ENCODE data around the gene ACSF3. TPM values are rescaled to one million over a fixed set of nuclear protein-coding genes. Genes with fewer than 3 reads are reported as not detected.
A peak's percentile ranks its signal among the peaks of the same experiment; 100 is the strongest.

The ACSF3 gene
- total RNA-seq, 2 experiments from 2014 or later = 112 to 143 TPM

DNA sequence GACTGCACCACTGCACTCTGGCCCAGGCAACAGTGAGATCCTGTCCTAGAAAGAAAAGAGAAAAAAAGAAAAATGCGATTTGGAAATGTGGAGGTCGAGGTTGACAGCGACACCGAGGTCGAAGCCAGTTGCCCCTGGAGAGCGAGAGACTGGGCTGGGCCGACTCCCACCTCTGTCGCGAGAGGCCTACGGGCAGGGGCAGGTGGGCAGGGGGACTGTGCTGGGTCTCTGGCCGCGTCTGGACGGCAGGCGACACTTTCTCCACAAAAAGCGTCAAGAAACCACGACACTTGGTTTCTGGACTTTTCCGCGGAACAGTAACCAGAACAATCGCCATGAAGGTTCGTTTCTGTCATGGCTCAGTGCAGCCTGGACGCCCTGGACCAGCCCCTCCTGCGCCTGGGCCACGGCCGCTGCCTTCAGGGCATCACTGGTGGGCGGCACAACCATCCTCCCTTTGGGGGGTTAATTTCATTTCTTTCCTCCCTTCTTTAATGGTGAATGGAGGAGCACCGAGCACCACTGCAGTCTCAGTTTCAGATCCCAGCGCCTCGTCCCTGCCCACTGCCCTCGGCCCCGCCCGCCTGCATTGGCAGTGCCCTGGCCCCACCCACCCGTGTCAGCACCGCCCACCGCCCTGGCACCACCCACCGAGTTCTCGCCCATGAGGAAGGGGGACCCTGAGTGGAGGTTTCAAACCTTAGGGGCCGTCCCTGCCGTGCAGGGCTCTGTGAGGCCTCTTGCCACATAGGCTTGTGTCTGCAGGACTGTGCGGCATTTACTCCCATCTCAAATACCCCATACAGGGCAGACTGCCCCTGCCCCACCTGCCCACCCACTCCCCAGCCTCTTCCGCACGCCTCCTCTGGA is 59.4 kb downstream of the ACSF3 start:
- Histone ChIP-seq H3K4me2 (ENCODE audit: low read length) (no peak overlapping the region), H4K20me1 (ENCODE audit: insufficient read depth, low read length) (no peaks in the 10 kb centered on the region), H2AFZ (ENCODE audit: low read length) (no peak overlapping the region), H3K36me3 (ENCODE audit: insufficient read depth, low read length) (peaks cover 48% of the 10 kb centered on the region), H3K9me3 (ENCODE audit: low read length) (peaks cover 11% of the 10 kb centered on the region; the same call in 1 of the 2 replicates), H3K4me1 (ENCODE audit: insufficient read depth, low read length, poor library complexity, severe bottlenecking) (peaks cover 21% of the 10 kb centered on the region), H3K27ac (ENCODE audit: low read depth, low read length, poor library complexity, severe bottlenecking) (no peak overlapping the region), H3K9me2 (ENCODE audit: insufficient read depth, low read length) (no peaks in the 10 kb centered on the region), H3K4me3 (ENCODE audit: low read depth, low read length, poor library complexity, severe bottlenecking) (no peak overlapping the region), H3K79me2 (ENCODE audit: insufficient read depth, low read depth, low read length) (no peaks in the 10 kb centered on the region)
- BruUV-seq (replicated peaks) = no TSS peak
- CTCF ChIA-PET (ENCODE audit: unreplicated experiment) = no interaction called here
- intact Hi-C loops (cut with micrococcal nuclease; ENCODE audit: unreplicated experiment) = no loop called here
- TF ChIP-seq CTCF (conservative IDR thresholded peaks at IDR 0.05; ENCODE audit: low read length) = no peak
- no peak for TF ChIP-seq EZH2phosphoT487 (IDR thresholded peaks at IDR 0.05; ENCODE audit: borderline replicate concordance, low read depth, low read length)
- POLR2A ChIA-PET = no interaction called here
- DNase-seq (ENCODE audit: low spot score) = peak; percentile 42

DNA sequence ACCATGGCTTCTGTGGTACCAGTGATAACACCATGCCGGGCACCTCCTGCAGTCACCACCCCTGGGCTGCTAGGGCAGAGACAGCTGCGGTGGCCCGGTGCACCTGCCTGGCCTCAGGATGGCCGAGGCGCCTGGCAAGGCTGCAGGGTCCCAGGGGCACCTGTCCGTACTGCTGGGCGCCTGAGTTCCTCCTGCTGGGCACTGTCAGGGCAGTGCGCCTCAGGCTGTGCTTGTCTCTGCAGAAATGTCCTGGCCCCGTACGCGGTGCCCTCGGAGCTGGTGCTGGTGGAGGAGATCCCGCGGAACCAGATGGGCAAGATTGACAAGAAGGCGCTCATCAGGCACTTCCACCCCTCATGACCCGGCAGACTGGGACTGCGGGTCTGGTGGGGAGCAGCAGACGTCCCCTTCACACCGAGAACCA is 60.2 kb downstream of the ACSF3 start:
- Histone ChIP-seq H3K9me2 (ENCODE audit: insufficient read depth, low read length) (no peaks in the 10 kb centered on the region), H3K4me3 (ENCODE audit: low read depth, low read length, poor library complexity, severe bottlenecking) (no peak overlapping the region), H3K79me2 (ENCODE audit: insufficient read depth, low read depth, low read length) (no peaks in the 10 kb centered on the region), H3K36me3 (ENCODE audit: insufficient read depth, low read length) (peaks cover 40% of the 10 kb centered on the region), H3K4me2 (ENCODE audit: low read length) (no peak overlapping the region), H4K20me1 (ENCODE audit: insufficient read depth, low read length) (no peaks in the 10 kb centered on the region), H3K9me3 (ENCODE audit: low read length) (peaks cover 15% of the 10 kb centered on the region; the same call in 1 of the 2 replicates), H3K27ac (ENCODE audit: low read depth, low read length, poor library complexity, severe bottlenecking) (no peak overlapping the region), H2AFZ (ENCODE audit: low read length) (no peak overlapping the region), H3K4me1 (ENCODE audit: insufficient read depth, low read length, poor library complexity, severe bottlenecking) (peaks cover 21% of the 10 kb centered on the region)
- no TSS peak for BruUV-seq (replicated peaks)
- POLR2A ChIA-PET = interaction anchor here (1.0 kb wide), 1 partner anchor 301 kb away, joined by 3 read pairs; no protein-coding TSS in a partner anchor
- no peak for DNase-seq (ENCODE audit: low spot score)
- TF ChIP-seq EZH2phosphoT487 (IDR thresholded peaks at IDR 0.05; ENCODE audit: borderline replicate concordance, low read depth, low read length) (no peak), CTCF (conservative IDR thresholded peaks at IDR 0.05; ENCODE audit: low read length) (no peak)
- intact Hi-C loops (cut with micrococcal nuclease; ENCODE audit: unreplicated experiment) = no loop called here
- CTCF ChIA-PET (ENCODE audit: unreplicated experiment) = no interaction called here
